ENCODE measurements around the gene ITGAD.
"Not testable (repeated sequence)": the region's sequence is repeated elsewhere in the genome, so short reads cannot be mapped to it uniquely, and the experiment has no call there.

The ITGAD gene

DNA sequence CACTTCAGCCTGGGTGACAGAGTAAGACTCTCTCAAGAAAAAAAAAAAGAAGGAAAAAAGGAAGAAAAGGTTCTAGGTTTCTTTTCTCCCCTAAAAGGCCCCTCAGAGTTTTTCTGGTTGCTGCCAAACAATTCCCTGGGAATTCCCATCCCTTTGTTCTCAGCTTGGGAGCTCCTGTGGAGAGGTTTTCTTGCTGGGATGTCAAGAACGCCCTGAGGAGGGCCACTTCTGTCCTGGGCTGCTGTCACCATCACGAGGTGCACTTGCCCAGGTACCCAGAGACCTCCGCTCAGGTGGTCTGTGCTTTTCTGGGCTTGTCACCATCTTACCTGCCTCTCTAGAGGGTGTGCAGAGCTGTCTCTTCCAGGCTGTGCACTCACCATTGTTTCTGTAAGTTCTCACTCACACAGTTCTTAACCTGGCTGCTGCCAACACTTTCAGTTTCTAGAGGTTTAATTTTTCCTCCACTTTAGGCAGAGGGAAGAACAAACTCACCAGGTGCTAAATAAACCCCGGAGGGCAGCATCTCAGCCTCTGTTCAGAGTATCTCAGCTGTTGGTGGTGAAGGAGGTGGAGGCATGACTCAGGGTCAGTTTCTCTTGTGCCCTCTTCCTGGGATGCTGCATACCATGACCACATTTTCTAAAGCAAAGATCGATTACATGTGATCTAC is 37.4 kb downstream of the ITGAD start:
- DNase-seq (ENCODE audit: low spot score): no peak

DNA sequence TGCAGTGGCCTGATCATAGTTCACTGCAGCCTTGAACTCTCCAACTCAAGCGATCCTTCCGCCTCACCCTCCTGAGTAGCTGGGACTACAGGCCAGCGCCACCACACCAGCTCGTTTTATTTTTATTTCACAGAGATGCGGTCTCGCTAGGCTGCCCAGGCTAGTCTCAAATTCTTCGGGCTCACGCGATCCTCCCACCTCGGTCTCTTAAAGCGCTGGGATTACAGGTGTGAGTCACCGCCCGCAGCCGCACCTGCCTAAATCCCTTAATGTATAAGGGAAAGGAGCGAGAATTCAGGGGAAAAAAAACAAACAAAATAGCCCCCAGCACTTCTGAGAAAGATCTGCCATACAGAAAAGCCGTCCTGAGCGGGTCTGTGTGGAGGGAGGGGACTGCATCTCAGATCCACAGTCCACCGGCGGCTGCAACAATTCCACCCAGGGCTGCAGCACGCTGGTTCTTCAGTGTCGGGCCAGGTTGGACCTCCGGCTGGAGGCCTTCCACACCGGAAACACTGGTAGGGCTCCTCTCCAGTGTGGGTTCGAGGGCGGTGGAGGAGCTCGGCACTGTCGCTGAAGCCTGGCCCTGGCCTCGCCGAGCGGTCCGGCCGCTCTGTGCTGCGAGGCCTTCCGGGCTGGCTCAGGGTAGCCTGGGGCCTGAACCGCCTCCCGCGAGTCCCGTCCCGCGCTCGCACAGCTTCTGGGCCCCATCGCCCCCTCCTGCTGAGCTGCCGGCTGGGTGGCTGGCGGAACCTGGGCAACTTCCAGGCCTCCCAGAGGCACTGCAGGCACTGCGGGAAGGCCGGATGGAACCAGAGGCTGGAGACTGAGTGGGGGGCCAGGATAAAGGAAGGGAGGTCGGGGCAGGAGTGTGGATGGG is 42.4 kb downstream of the ITGAD start:
- DNase-seq (ENCODE audit: low spot score): no peak

DNA sequence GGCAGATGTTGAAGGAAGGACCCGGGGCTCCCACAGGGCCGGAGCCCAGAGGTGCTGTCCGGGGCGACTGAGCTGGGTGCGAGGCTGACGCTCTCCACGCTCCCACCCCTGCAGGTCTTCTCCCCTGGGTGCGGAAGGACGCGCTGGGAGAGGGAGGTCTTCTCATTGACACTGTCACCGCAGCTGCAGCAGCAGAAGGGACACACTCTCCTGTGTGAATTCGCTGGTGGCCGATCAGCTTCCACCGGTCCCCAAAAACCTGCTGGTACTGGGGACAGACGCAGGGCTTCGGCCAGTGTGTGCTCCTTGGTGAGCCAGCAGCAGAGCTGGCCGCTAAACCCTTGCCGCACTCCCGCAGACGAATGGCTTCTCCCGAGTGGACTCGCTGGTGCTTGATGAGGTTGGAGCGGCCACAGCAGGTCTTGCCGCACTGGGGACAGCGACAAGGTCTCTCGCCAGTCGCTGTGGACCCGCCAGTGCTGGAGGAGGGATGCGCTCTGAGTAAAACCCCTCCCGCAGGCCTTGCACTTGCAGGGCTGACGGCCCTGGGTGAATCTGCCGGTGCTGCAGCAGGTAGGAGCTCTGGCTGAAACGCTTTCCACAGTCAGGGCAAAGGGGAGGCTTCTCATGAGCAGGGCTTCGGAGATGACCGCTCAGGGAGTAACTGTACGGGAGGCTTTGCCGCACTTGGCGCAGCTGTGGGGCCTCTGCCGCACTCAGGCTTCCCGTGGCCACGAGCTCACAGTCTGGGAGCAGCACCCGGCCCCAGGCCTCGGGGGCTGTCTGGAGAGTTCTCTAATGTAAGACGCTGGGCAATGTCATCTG is 43.3 kb downstream of the ITGAD start:
- no peak for DNase-seq (ENCODE audit: low spot score)

DNA sequence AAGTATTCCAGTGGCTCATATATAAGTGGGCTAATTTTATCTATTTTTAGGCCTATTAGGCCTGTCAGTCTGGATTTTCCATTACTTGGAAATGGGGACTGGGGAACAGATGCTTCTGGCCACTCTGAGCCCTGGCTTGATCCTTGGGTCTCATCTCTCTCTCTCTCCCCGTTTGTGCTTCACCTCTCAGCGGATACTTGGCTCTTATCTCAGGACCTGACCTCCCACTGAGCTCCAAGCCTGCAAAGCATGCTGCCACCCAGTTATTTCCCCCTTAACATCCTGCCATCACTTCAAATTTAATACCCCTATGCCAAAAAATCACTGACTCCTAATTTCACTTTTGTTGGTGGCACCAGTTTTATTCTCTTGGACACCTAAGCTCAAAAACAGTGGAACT is 45.3 kb downstream of the ITGAD start:
- DNase-seq (ENCODE audit: low spot score): no peak

DNA sequence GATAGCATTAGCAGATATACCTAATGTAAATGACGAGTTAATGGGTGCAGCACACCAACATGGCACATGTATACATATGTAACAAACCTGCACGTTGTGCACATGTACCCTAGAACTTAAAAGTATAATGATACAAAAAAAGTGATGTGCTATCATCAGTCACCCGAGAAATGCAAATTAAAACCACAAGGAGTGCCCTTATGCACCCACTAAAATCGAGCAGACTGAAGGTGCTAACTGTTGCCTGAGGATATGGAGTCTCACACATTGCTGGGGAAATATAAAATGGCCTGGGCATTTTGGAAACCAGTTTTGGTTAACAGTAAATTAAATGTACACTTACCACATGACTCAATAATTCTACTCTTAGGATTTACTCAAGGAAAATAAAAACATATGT is 45.9 kb downstream of the ITGAD start:
- DNase-seq (ENCODE audit: low spot score): not testable (repeated sequence)

DNA sequence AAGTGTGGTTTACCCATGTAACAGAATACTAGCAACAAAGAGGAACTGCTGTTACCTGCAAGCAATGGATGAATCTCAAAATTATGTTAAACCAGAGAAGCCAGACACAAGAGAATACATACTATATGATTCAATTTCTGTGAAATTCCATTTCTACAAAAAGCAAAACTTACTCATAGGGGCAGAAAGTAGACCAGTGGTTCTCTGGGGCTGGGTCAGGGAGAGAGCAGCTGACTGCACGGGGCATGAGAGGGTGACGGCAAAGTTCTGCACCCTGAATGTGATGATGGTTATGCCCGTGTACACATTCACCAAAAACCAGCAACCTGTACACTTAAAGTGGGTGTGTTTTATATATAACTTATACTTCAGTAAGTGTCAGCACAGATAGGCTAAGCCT is 46.4 kb downstream of the ITGAD start:
- no peak for DNase-seq (ENCODE audit: low spot score)

DNA sequence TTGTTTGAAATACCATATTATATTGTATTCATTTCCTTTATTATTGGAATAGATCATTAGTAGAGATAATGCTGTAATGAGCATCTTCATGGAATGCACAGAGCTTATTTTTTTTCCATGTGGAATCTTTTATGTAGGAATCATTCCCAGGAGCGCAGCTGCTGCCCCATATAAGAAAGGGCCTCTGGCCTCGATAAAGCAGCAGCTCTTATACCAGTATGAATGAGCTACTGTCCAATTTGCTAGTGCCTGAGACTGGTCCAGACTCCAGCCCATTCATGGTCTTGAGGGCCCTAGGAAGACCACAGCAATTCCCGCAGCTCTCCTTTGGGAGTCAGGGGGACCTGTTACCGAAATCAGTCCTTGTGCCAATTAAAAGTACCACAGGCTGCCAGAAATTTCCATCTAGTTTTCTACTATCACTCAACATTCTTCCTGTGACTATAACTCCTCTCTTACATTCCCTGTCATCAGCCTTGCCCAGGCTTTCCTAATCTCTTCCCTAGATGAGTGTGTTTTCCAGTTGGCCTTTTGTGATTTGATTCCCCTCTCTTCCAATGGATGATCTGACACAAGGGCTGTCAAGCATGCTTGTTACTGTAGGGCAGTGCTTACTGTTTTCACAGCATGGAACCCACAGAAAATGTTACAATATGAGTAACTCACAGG is 47.5 kb downstream of the ITGAD start:
- no peak for DNase-seq (ENCODE audit: low spot score)

DNA sequence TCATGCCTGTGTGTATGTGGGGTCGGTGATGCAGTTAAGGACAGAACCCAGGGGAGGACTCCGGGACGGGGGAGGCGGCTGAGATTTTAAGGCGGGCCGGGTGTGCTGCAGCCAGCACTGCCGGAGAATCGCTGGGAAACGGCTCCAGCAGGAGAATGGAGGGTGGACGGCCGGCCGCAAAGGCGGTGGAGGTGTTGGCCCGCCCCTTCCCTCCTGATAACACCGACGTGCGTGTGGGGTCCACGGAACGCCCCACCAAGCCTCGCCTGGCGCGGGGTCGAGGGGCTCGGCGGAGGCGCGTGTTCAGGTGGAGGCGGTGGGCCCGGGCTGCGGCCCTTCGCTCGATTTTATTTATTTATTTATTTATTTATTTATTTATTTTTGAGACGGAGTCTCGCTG is 48.8 kb downstream of the ITGAD start:
- DNase-seq (ENCODE audit: low spot score): no peak

DNA sequence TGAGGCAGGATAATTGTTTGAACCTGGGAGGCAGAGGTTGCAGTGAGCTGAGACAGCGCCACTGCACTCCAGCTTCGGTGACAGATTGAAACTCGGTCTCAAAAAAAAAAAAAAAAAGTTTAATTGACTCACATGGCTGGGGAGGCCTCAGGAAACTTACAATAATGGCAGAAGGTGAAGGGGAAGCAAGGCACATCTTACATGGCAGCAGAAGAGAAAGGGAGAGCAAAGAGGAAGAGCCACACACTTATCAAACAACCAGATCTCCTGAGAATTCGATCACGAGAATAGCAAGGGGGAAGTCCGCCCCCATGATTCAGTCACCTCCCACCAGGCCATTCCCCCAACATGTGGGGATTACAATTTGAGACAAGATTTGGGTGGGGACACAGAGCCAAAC is 52.8 kb downstream of the ITGAD start:
- not testable (repeated sequence) for DNase-seq (ENCODE audit: low spot score)

DNA sequence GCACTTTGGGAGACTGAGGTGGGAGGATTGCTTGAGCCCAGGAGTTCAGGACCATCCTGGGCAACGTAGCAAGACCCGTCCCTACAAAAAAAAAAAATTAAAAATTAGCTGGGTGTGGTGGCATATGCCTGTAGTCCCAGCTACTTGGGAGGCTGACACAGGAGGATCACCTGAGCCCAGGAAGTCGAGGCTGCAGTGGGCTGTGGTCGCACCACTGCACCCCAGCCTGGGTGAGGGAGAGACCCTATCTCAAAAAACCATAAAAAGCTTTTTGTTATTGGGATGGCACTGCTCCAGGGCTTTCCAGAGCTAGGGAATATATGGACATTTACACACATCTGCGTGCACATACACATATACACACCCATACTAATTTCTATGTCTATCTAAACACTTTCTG is 58.1 kb downstream of the ITGAD start:
- DNase-seq (ENCODE audit: low spot score): no peak

DNA sequence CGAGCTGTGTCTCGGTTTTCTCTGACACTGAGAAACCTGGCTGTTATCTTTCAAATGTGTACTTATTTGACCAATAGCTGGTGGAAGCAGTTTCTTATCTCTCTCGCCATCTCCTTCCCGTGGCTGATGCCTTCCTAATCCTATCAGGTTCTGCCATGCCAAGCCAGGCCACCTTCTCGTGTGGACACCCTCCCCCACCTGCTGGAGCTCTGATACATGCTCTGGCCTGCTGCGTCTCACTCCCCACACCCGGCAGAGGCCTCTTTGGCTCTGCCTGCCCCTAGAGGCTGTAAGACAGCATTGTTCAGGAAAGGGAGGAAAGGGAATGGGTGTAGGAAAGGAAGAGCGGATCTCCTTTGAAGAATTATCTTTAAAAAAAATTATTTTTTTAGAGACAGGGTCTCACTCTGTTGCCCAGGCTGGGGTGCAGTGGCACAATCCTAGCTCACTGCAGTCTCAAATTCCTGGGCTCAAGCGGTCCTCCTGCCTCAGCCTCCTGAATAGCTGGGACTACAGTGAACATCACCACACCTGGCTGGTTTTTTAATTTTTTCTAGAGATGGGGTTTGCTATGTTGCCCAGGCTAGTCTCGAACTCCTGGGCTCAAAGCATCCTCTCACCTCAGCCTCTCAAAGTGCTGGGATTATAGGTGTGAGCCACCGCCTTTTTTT is 58.7 kb downstream of the ITGAD start:
- peak; percentile 72 for DNase-seq (ENCODE audit: low spot score)

DNA sequence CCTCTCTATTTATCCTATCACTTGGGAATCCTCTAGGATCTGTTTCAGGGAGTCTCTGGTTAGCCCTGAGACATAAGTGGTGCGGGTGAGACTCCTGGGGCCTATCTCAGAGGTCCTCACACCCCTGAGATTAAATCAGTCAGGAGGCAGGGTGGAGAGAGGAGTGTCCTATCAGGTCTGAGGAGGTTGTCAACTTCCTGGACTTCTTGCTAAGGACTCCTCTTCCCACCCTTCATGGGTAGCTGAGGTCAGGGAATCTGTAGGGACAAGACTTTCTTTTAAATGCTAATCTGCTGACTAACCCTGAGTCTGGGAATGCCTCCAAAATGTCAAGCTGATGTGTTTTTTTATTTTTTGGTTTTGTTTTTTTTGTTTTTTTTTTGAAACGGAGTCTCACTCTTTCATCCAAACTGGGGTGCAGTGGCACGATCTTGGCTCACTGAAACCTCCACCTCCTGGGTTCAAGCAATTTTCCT is 59.5 kb downstream of the ITGAD start:
- peak; percentile 81 for DNase-seq (ENCODE audit: low spot score)

DNA sequence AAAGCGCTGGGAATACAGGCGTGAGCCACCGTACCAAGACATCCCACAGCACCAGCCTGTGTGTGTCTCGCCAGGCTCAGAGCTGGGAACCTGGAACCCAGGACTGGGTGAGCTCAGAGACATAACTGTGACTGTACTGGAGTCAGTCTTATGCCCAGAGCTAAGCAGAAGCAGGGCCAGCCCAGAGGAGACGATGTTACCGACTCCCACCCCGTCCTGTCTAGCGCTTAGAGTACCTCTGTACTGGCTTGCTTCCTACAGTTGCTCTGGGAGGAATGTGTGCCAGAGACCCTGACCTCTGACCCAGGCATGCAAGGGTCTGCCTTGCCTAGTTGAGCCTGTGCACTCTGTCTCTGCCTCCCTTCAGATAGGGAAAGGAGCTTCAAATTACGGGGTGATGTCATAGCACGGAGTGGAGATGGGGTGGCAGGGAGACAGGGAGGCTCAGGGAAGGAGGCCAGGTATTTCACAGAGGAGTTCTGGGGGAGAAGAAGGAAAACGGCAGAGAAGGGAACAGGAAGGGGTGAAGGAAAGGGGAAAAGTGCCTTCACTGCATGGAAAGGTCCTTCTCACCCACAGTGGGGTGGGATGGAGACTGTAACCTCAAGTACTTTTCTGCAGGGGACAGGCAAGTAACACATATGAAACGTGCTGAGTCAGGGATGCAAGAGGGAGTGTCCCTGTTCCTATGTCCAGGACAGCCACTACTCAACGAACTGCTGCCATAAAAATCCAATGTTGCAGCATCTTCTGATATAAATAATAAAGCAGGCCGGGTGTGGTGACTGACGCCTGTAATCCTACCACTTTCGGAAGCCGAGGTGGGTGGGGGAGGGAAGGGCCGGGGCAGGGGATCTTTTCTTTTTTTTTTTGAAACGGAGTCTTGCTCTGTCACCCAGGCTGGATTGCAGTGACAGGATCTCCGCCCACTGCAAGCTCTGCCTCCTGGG is 60.4 kb downstream of the ITGAD start:
- DNase-seq (ENCODE audit: low spot score): no peak

DNA sequence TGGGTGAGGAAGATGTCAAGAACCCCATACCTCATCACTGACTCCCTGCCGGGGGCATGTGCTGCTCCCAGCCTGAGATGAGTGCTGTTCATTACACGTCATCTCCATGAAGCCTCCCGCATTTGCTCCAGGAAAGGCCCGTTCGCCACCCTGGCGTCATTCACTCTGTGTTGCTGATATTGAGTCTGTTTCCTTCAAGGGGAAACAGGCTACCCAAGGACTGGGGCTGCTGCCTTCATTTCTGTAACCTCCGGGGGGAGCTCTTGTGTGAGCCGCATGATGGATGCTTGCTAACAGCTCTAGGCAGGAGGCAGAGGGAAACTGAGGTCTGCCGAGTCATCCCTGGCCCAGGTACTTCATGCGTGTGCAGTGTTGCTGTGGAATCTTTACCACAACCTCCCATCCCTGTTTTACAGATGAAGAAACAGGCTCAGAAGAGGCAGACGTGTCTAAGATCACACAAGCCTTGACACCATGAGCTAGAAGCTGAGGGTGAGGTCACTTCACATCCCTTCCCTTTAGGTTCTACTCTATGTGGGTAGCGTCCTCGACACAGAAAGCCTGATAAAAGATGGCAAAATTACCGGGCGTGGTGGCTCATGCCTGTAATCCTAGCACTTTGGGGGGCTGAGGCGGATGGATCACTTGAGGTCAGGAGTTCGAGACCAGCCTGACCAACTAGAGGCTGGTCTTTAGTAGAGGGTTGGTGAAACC is 62.6 kb downstream of the ITGAD start:
- DNase-seq (ENCODE audit: low spot score): no peak

DNA sequence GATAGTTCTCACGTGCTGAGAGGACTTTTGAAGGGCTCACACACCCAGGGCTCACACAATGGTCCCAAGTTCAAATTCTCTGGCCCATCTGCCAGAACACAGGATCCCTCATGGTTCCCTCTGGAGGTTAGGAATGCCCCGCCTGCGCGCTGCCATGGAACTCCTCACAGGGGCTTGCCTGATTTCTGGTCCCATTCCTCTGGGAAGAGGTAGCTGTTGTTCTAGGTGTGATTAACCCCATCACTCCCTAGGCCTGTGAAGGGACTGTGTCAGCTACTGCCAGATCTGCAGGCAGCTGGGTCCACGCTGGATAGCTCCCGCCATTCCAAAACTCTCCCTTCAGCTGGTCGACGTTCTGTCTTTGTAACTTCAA is 63.8 kb downstream of the ITGAD start:
- no peak for DNase-seq (ENCODE audit: low spot score)

DNA sequence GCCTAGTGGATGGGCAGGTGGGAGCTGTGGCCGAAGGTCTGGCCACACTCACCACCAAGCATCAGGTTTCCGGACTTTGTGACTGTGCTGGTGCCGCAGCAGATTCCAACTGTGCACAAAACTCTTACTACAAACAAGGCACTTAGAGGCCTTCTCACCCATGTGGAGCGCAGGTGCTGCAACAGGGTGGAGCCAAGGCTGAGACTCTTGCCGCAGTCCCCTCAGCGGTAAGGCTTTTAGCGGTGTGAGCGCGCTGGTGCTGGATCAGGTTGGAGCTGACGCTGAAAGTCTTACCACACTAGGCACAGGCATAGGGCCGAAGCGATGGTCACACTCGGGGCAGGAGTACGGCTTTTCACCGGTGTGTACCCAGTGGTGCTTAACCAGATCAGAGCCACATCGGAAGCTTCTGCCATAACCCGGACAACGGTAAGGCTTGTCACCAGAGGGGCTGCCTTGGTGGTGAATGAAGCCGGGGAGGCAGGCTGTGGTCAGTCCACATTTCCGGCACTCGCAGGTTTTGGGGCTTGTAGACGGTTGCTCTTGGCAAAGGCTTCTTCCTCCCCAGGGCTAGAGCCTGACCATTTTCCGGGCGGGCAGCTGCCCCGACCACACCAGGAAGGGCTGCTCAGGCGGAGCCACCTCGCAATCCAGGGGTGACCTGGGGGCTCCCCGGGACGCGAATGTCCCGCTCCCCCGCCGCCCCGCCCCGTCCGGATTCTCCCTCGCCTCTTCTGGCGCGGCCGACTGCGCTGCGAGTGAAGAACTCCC is 65.1 kb downstream of the ITGAD start:
- DNase-seq (ENCODE audit: low spot score): no peak

DNA sequence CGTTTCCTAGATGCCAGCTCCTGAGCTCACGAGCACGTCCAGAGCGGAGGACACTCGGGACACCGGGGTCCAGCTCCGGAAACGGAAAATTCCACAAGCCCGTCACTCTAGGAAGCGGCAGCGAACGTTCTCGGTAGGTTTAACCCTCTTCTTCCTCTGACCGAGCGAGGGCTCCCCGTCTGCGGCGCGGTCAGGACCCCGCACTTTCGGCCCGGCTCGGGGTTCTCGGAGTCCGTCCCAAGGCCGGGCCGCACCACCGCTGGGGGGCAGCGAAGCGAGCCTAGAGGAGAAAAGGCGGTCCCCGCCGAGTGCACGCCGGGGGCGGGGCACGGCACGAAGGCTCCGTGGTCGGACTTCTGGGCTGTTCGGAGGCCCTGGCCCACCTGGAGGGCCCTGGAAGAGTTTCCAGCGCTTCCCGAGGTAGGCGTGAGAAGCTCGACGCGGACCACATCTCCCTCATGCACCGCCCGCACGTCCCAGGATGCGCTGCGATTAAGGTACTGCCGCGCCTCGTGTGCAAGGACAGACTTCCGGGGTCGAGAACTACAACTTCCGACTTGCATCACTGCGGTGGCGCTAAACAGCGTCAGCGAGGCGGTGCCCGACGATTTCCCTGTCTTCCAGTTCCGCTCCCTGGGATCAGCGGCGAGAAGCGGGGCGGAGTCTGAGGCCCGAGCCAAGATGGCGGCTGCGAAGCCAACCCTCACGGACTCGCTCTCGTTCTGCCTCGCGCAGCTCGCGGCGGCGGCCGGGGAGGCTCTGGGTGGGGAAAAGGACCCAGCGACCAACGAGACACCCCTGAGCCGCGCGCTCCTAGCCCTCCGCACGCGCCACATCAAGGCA is 65.9 kb downstream of the ITGAD start, which contains the start of gene ARMC5:
TSS of gene ARMC5 (plus strand) at position 658 of the 843 bp plus-strand sequence. CDS start at position 682, 24 bp downstream.
- peak; percentile 89 for DNase-seq (ENCODE audit: low spot score)
